ENCODE measurements around the gene WRAP73.
A peak's percentile ranks its signal among the peaks of the same experiment; 100 is the strongest.

Gene WRAP73

GRCh38 chr1:3610527-3611169, 39.3 kb downstream of the WRAP73 start:
- H3K27me3 Mint-ChIP-seq, result peaks cover 67% of the 10 kb centered on the region
- no peak for ATAC-seq
- no peaks in the 10 kb centered on the region for H3K9me3 Mint-ChIP-seq
- H3K4me3 Mint-ChIP-seq, result peak overlapping the region; percentile 44
- H3K27ac Mint-ChIP-seq, result no peak overlapping the region
- H3K36me3 Mint-ChIP-seq, result no peaks in the 10 kb centered on the region
- peaks cover 14% of the 10 kb centered on the region for H3K4me1 Mint-ChIP-seq

GRCh38 chr1:3609769-3610526, 40.0 kb downstream of the WRAP73 start:
- Mint-ChIP-seq H3K27me3 (peaks cover 60% of the 10 kb centered on the region), H3K27ac (no peak overlapping the region), H3K4me1 (peaks cover 14% of the 10 kb centered on the region), H3K9me3 (no peaks in the 10 kb centered on the region), H3K36me3 (no peaks in the 10 kb centered on the region), H3K4me3 (no peak overlapping the region)
- no peak for ATAC-seq

GRCh38 chr1:3609016-3609768, 40.7 kb downstream of the WRAP73 start:
- H3K27me3 Mint-ChIP-seq, result peaks cover 52% of the 10 kb centered on the region
- H3K4me1 Mint-ChIP-seq, result peaks cover 14% of the 10 kb centered on the region
- no peak overlapping the region for H3K4me3 Mint-ChIP-seq
- H3K36me3 Mint-ChIP-seq, result no peaks in the 10 kb centered on the region
- H3K27ac Mint-ChIP-seq, result no peak overlapping the region
- no peaks in the 10 kb centered on the region for H3K9me3 Mint-ChIP-seq
- no peak for ATAC-seq

- Mint-ChIP-seq H3K36me3 (no peaks in the 10 kb centered on the region), H3K4me1 (peaks cover 14% of the 10 kb centered on the region), H3K4me3 (no peak overlapping the region), H3K27me3 (peaks cover 42% of the 10 kb centered on the region), H3K27ac (no peak overlapping the region), H3K9me3 (no peaks in the 10 kb centered on the region)
- no peak for ATAC-seq
Observed at GRCh38 chr1:3608154-3608553, 41.7 kb downstream of the WRAP73 start.

- ATAC-seq, result no peak
Observed at GRCh38 chr1:3607703-3608065, 42.2 kb downstream of the WRAP73 start.

GRCh38 chr1:3606779-3607702, 42.9 kb downstream of the WRAP73 start:
- no peak for ATAC-seq
- H3K36me3 Mint-ChIP-seq, result no peaks in the 10 kb centered on the region
- H3K27ac Mint-ChIP-seq, result no peak overlapping the region
- no peaks in the 10 kb centered on the region for H3K9me3 Mint-ChIP-seq
- no peak overlapping the region for H3K4me3 Mint-ChIP-seq
- H3K27me3 Mint-ChIP-seq, result peaks cover 35% of the 10 kb centered on the region
- H3K4me1 Mint-ChIP-seq, result peaks cover 12% of the 10 kb centered on the region

More at GRCh38 chr1:3607703-3608065, 42.2 kb downstream of the WRAP73 start:
- Mint-ChIP-seq H3K27me3 (peaks cover 38% of the 10 kb centered on the region), H3K27ac (no peak overlapping the region), H3K4me3 (no peak overlapping the region), H3K4me1 (peaks cover 14% of the 10 kb centered on the region), H3K9me3 (no peaks in the 10 kb centered on the region), H3K36me3 (no peaks in the 10 kb centered on the region)

GRCh38 chr1:3604997-3605823, 44.7 kb downstream of the WRAP73 start:
- no peaks in the 10 kb centered on the region for H3K9me3 Mint-ChIP-seq
- no peak for ATAC-seq
- H3K27ac Mint-ChIP-seq, result no peak overlapping the region
- H3K4me1 Mint-ChIP-seq, result no peaks in the 10 kb centered on the region
- H3K36me3 Mint-ChIP-seq, result no peaks in the 10 kb centered on the region
- peaks cover 21% of the 10 kb centered on the region for H3K27me3 Mint-ChIP-seq
- H3K4me3 Mint-ChIP-seq, result no peak overlapping the region

GRCh38 chr1:3604468-3604974, 45.4 kb downstream of the WRAP73 start:
- no peak for ATAC-seq
- no peaks in the 10 kb centered on the region for H3K9me3 Mint-ChIP-seq
- H3K27ac Mint-ChIP-seq, result no peak overlapping the region

GRCh38 chr1:3603571-3604467, 46.1 kb downstream of the WRAP73 start:
- Mint-ChIP-seq H3K9me3 (no peaks in the 10 kb centered on the region), H3K4me3 (no peak overlapping the region), H3K27ac (no peak overlapping the region), H3K27me3 (peaks cover 24% of the 10 kb centered on the region), H3K36me3 (no peaks in the 10 kb centered on the region), H3K4me1 (peaks cover 4% of the 10 kb centered on the region)
- ATAC-seq, result peak; percentile 25

More at GRCh38 chr1:3604468-3604974, 45.4 kb downstream of the WRAP73 start:
- H3K36me3 Mint-ChIP-seq, result no peaks in the 10 kb centered on the region
- peaks cover 24% of the 10 kb centered on the region for H3K27me3 Mint-ChIP-seq
- H3K4me1 Mint-ChIP-seq, result no peaks in the 10 kb centered on the region
- no peak overlapping the region for H3K4me3 Mint-ChIP-seq

GRCh38 chr1:3603156-3603555, 46.7 kb downstream of the WRAP73 start:
- Mint-ChIP-seq H3K27ac (no peak overlapping the region), H3K27me3 (peaks cover 30% of the 10 kb centered on the region), H3K9me3 (no peaks in the 10 kb centered on the region), H3K36me3 (no peaks in the 10 kb centered on the region), H3K4me1 (peaks cover 11% of the 10 kb centered on the region), H3K4me3 (no peak overlapping the region)
- no peak for ATAC-seq

GRCh38 chr1:3602375-3602774, 47.5 kb downstream of the WRAP73 start:
- no peak overlapping the region for H3K4me3 Mint-ChIP-seq
- H3K9me3 Mint-ChIP-seq, result no peaks in the 10 kb centered on the region
- peaks cover 19% of the 10 kb centered on the region for H3K4me1 Mint-ChIP-seq
- no peak for ATAC-seq
- H3K27ac Mint-ChIP-seq, result no peak overlapping the region
- peaks cover 36% of the 10 kb centered on the region for H3K27me3 Mint-ChIP-seq
- H3K36me3 Mint-ChIP-seq, result no peaks in the 10 kb centered on the region

GRCh38 chr1:3601743-3602142, 48.2 kb downstream of the WRAP73 start:
- Mint-ChIP-seq H3K9me3 (no peaks in the 10 kb centered on the region), H3K27me3 (peaks cover 35% of the 10 kb centered on the region), H3K36me3 (no peaks in the 10 kb centered on the region), H3K4me3 (no peak overlapping the region), H3K4me1 (peaks cover 25% of the 10 kb centered on the region), H3K27ac (no peak overlapping the region)
- ATAC-seq, result no peak

GRCh38 chr1:3600354-3600753, 49.5 kb downstream of the WRAP73 start:
- H3K27ac Mint-ChIP-seq, result no peak overlapping the region
- H3K36me3 Mint-ChIP-seq, result no peaks in the 10 kb centered on the region
- no peak for ATAC-seq
- no peaks in the 10 kb centered on the region for H3K9me3 Mint-ChIP-seq
- peaks cover 27% of the 10 kb centered on the region for H3K4me1 Mint-ChIP-seq
- H3K4me3 Mint-ChIP-seq, result no peak overlapping the region
- peaks cover 35% of the 10 kb centered on the region for H3K27me3 Mint-ChIP-seq

Data from stimulated activated memory B cell treated with anti-CD40 and anti-IgM and Interleukin-4, amounts not matched to agents 10 μg/mL and 1 μg/mL and 100 μg/mL, for 72 hours (primary cell).